Sigmoid colon (tissue), 4 donors: ENCODE results near the gene ACE.
A peak's percentile ranks its signal among the peaks of the same experiment; 100 is the strongest.

Source experiments
- POLR2A ChIP-seq, 2 donors: fragments of 450-650 bp; IDR thresholded peaks; one replicate each; pipeline ENCODE4 v1.6.1; 2016; ENCODE audit warnings: antibody characterized with exemption in 2 of 2, mild to moderate bottlenecking in 2 of 2, moderate library complexity in 2 of 2
- POLR2AphosphoS5 ChIP-seq, 4 donors: sonication (generic); formaldehyde crosslinking; IDR thresholded peaks; one replicate each; pipeline ENCODE4 v1.6.1; 2017; ENCODE audit warnings: antibody characterized with exemption in 4 of 4
- TF ChIP-seq, protein P1 (sequence below), 4 experiments: fragments of 450-650 bp in 3 of 4; fragments of 200-600 bp in 1 of 4; IDR thresholded peaks; one replicate each; pipeline ENCODE4 v1.5.1; 2016 to 2019; ENCODE audit warnings: antibody characterized with exemption in 4 of 4, mild to moderate bottlenecking in 3 of 4, moderate library complexity in 2 of 4

DNA sequence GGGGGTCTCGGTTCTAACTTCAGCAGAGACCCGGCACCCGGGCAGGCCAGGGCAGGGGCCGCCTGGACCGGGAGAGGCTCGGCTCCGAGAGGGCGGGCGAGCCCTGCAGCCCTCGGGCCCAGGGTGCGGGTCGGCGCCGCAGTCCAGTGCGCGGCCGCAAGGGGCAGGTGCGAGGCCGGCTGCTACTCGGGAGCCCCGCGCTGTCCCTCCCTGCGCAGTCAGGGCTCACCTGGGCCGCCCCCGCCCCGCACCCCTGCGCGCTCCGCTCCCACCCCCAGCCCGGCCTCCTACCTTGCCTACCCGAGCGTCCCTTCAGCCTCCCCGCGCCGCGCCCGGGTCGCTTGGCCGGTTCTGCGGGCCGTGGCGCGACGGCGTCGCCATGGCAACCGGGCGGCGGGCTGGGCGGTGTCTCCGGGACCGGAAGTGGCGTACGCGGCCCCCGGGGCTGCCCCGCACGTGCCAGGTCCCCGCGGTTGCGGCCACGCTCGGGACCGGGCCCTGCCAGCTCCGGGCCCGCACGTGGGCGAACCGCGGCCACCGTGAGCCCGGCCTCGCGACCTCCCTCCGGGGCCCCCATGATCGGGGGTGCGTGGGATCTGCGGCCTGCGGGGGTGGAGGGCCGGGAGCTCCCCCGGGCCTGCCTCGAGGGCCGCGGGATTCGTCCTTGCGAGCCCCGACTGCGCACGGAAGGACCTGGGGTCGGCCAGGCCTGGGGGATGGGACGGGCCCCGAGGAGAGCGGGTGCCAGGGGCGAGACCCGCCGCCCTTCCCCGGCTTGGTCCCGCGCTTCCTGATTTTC, 30.7 kb upstream of the ACE start, which contains the start of gene CYB561:
- TF ChIP-seq, protein P1, sequence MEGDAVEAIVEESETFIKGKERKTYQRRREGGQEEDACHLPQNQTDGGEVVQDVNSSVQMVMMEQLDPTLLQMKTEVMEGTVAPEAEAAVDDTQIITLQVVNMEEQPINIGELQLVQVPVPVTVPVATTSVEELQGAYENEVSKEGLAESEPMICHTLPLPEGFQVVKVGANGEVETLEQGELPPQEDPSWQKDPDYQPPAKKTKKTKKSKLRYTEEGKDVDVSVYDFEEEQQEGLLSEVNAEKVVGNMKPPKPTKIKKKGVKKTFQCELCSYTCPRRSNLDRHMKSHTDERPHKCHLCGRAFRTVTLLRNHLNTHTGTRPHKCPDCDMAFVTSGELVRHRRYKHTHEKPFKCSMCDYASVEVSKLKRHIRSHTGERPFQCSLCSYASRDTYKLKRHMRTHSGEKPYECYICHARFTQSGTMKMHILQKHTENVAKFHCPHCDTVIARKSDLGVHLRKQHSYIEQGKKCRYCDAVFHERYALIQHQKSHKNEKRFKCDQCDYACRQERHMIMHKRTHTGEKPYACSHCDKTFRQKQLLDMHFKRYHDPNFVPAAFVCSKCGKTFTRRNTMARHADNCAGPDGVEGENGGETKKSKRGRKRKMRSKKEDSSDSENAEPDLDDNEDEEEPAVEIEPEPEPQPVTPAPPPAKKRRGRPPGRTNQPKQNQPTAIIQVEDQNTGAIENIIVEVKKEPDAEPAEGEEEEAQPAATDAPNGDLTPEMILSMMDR (IDR thresholded peaks at IDR 0.05), result peak in 3 of 4 experiments; percentile 17 to 52 (median 41)
- TF ChIP-seq POLR2A (IDR thresholded peaks at IDR 0.05) (no peak), POLR2AphosphoS5 (IDR thresholded peaks at IDR 0.05) (peak in 1 of 4 donors; percentile 14)
